ENCODE data around the gene TSPO2.

DNA sequence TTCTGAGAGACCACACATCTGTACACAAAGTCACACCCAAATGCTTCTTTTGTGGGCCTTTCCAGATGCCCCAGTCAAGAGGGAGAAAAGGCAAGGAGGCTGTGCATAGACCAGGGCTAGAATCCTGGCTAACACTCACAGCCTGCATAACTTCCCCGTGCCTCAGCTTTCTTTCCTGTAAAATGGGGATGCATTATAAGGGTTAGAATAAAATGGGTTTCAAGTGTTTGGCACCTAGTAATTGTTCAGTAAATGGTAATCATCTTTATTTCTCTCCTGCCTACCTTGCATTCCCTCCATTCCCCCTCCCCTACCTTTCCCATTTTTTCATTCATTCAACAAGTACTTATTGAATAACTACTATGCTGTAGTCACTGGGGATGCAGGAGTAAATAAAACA, 32.6 kb upstream of the TSPO2 start:
- TF ChIP-seq, protein P1, sequence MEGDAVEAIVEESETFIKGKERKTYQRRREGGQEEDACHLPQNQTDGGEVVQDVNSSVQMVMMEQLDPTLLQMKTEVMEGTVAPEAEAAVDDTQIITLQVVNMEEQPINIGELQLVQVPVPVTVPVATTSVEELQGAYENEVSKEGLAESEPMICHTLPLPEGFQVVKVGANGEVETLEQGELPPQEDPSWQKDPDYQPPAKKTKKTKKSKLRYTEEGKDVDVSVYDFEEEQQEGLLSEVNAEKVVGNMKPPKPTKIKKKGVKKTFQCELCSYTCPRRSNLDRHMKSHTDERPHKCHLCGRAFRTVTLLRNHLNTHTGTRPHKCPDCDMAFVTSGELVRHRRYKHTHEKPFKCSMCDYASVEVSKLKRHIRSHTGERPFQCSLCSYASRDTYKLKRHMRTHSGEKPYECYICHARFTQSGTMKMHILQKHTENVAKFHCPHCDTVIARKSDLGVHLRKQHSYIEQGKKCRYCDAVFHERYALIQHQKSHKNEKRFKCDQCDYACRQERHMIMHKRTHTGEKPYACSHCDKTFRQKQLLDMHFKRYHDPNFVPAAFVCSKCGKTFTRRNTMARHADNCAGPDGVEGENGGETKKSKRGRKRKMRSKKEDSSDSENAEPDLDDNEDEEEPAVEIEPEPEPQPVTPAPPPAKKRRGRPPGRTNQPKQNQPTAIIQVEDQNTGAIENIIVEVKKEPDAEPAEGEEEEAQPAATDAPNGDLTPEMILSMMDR (IDR thresholded peaks at IDR 0.05): no peak
- TF ChIP-seq POLR2A (IDR thresholded peaks at IDR 0.05): no peak

Data from tibial nerve (tissue), 3 donors.